ENCODE results near the gene GID8.

Gene GID8

DNA sequence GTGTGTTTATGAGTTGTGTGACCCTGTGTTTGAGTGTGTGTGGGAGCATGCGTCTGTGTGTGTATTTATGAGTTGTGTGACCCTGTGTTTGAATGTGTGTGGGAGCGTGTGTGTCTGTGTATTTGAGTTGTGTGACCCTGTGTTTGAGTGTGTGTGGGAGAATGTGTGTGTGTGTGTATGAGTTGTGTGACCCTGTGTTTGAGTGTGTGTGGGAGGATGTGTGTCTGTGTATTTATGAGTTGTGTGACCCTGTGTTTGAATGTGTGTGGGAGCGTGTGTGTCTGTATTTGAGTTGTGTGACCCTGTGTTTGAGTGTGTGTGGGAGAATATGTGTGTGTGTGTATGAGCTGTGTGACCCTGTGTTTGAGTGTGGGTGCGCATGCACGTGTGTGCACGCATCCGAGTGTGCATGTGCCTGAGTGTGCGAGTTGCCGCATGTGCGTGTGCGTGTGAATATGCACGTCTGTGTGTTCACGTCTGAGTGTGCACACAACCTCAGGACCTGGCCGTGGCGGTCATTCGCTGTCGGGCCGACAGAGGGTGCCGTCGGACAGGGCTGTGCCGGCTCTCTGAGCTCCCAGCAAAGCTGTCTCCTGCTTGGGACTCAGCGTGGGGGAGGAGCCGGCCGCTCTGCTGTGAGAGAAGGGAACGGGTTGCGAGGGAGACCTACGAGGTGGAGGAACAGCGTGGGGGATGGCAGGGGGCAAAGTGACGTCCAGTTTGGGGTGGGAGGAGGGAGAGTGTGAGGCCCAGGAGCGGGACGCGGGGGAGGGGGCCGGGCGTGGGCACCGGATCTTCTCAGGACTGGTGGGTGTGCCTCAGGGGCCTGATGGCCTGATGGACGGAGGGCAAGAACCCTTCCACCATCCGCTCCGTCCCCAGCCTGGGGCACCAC is 34.2 kb downstream of the GID8 start:
- H3K27me3 ChIP-seq (ENCODE audit: control insufficient read depth, insufficient read depth, low read length), result peaks cover 6% of the 10 kb centered on the region; the same call in 1 of the 2 replicates
- no CpG with 5 or more reads among the region's 38 CpGs for WGBS (ENCODE audit: insufficient coverage, insufficient read length)
- H3K36me3 ChIP-seq (ENCODE audit: control insufficient read depth, insufficient read depth, low read length), result no peaks in the 10 kb centered on the region; the same call in 1 of the 2 replicates
- no peak overlapping the region for H3K27ac ChIP-seq (ENCODE audit: low read length)
- DNase-seq (ENCODE audit: low read depth, low spot score), result peak; percentile 81
- H3K4me1 ChIP-seq (ENCODE audit: control insufficient read depth, insufficient read depth, low read length), result peaks cover 3% of the 10 kb centered on the region
- no peaks in the 10 kb centered on the region for H3K9me3 ChIP-seq (ENCODE audit: control insufficient read depth, insufficient read depth, low read length)
- peak overlapping the region; percentile 5; the same call in 1 of the 2 replicates for H3K4me3 ChIP-seq (ENCODE audit: low read length)

DNA sequence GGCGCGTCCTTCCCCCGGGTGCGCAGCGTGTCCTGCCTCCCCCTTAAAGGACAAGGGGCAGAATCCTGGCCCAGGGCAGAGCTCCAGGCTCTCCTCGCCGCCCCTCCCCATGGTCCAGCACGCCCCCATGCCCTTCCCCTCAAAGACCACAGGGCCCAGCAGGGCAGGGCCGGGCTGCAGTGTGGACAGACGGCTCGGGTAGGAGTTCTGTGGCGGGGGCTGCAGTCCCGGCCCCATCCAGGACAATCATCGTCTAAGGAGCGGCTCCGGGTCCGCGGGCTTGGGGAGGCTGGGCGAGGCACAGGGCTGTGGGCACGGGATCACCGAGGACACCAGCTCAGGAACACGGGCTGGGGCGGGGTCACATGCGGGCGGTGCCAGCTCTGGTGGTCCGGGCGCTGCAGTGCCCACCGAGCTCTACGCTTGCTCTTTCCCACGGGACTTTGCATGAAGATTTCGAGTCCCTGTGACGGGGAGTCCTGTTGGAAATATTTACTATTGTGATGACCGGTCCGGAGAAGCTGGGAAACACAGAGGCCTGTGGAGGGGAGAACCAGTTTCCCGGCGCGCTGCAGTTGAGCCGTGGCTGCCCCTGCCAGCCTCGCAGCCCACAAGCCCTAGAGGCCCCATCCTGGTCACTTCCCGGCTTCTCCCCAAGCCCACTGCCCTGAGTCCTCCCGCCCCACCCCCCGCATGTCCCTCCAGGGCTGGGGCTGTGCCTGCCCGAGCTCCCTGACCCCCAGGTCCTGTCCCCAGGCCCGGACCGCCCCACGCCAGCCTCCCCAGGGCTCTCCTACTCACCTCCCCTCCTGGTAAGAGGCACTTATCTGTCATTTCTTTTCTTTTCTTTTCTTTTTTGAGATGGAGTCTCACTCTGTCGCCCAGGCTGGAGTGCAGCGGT is 35.1 kb downstream of the GID8 start:
- H3K36me3 ChIP-seq (ENCODE audit: control insufficient read depth, insufficient read depth, low read length), result no peaks in the 10 kb centered on the region
- H3K27ac ChIP-seq (ENCODE audit: low read length), result no peak overlapping the region
- no peaks in the 10 kb centered on the region for H3K9me3 ChIP-seq (ENCODE audit: control insufficient read depth, insufficient read depth, low read length)
- peaks cover 6% of the 10 kb centered on the region; the same call in 1 of the 2 replicates for H3K27me3 ChIP-seq (ENCODE audit: control insufficient read depth, insufficient read depth, low read length)
- no CpG with 5 or more reads among the region's 48 CpGs for WGBS (ENCODE audit: insufficient coverage, insufficient read length)
- DNase-seq (ENCODE audit: low read depth, low spot score), result no peak
- peak overlapping the region; percentile 5; the same call in 1 of the 2 replicates for H3K4me3 ChIP-seq (ENCODE audit: low read length)
- peaks cover 3% of the 10 kb centered on the region for H3K4me1 ChIP-seq (ENCODE audit: control insufficient read depth, insufficient read depth, low read length)

DNA sequence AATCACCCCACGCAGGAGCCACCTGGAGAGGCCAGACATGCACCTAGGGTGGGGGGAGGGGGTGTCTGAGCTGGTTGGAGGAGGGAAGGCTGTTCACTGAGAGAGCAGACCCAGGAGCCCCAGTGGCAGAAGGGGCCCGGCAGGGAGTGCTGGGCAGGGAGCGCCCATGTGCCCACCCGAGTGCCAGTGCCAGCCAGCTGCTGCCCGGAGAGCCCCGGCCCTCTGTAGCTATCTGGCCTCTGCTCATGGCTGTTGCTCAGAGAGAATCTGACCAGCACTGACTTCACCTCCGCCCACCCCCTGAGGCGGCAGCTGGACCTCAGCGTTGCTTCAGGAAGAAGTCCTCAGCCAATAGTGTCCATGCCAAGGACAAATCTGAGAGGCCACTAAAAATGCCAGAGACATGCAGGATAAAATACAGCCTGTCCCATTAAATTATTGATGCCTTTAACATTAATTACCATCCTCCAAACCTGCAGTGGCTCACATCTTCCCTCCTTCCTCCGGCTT is 37.4 kb downstream of the GID8 start:
- no peak for DNase-seq (ENCODE audit: low read depth, low spot score)

DNA sequence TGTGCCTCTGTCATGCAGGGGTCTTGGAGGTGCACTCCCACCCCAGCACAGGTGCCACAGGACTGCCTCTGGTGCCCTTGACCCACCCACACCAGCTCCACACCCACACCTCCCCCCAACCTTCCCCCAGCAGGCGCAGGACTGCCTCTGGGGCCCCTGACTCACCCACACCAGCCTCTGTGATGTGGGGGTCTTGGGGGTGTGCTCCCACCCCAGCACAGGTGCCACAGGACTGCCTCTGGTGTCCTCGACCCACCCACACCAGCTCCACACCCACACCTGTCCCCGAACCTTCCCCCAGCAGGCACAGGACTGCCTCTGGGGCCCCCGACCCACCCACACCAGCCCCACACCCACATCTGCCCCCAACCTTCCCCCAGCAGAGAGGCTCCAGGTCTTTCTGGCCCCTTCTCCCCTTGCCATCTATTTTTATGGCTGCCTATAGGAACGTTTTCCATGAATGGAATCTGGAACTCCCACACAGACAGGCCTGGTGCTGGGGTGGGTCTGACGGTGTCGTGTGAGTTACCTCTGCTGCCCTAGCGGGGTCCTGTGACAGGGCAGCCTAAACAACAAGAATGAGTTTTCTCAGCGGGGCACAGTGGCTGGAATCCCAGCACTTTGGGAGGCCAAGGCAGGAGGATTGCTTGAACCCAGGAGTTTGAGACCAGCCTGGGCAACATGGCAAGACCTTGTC is 38.0 kb downstream of the GID8 start:
- Histone ChIP-seq H3K27ac (ENCODE audit: low read length) (no peak overlapping the region), H3K27me3 (ENCODE audit: control insufficient read depth, insufficient read depth, low read length) (peaks cover 6% of the 10 kb centered on the region; the same call in 1 of the 2 replicates), H3K4me1 (ENCODE audit: control insufficient read depth, insufficient read depth, low read length) (peaks cover 8% of the 10 kb centered on the region), H3K9me3 (ENCODE audit: control insufficient read depth, insufficient read depth, low read length) (no peaks in the 10 kb centered on the region), H3K4me3 (ENCODE audit: low read length) (no peak overlapping the region), H3K36me3 (ENCODE audit: control insufficient read depth, insufficient read depth, low read length) (no peaks in the 10 kb centered on the region)
- DNase-seq (ENCODE audit: low read depth, low spot score), result no peak
- no CpG with 5 or more reads among the region's 9 CpGs for WGBS (ENCODE audit: insufficient coverage, insufficient read length)

More for the DNA sequence above, 37.4 kb downstream of the GID8 start:
- no peak overlapping the region for H3K27ac ChIP-seq (ENCODE audit: low read length)
- WGBS (ENCODE audit: insufficient coverage, insufficient read length), result no CpG with 5 or more reads among the region's 10 CpGs
- H3K36me3 ChIP-seq (ENCODE audit: control insufficient read depth, insufficient read depth, low read length), result no peaks in the 10 kb centered on the region
- no peaks in the 10 kb centered on the region for H3K9me3 ChIP-seq (ENCODE audit: control insufficient read depth, insufficient read depth, low read length)
- peaks cover 8% of the 10 kb centered on the region for H3K4me1 ChIP-seq (ENCODE audit: control insufficient read depth, insufficient read depth, low read length)
- H3K27me3 ChIP-seq (ENCODE audit: control insufficient read depth, insufficient read depth, low read length), result peaks cover 6% of the 10 kb centered on the region; the same call in 1 of the 2 replicates
- H3K4me3 ChIP-seq (ENCODE audit: low read length), result no peak overlapping the region

DNA sequence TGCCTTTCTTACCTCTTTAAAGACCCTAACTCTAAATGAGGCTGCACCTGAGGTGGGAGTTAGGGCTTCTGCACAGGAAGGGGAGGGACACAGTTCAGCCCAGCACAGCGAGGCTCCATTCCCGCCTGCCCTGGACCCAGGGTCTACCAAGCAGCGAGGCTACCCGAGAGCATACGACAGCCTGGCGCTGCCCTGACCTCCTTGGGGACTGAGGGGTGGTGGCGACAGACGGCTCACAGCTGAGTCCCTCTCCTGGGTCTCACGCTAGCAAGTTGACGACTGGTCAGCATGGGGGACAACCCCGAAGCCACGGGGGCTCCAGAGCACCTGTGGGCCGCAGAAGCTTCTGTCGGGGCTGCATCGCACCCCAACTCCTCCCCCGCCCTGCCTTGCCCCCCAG is 38.9 kb downstream of the GID8 start:
- no peak for DNase-seq (ENCODE audit: low read depth, low spot score)
- H3K9me3 ChIP-seq (ENCODE audit: control insufficient read depth, insufficient read depth, low read length), result no peaks in the 10 kb centered on the region
- no peak overlapping the region for H3K4me3 ChIP-seq (ENCODE audit: low read length)
- H3K27me3 ChIP-seq (ENCODE audit: control insufficient read depth, insufficient read depth, low read length), result peaks cover 6% of the 10 kb centered on the region; the same call in 1 of the 2 replicates
- WGBS (ENCODE audit: insufficient coverage, insufficient read length), result no CpG with 5 or more reads among the region's 16 CpGs
- H3K27ac ChIP-seq (ENCODE audit: low read length), result no peak overlapping the region
- H3K4me1 ChIP-seq (ENCODE audit: control insufficient read depth, insufficient read depth, low read length), result peaks cover 8% of the 10 kb centered on the region
- no peaks in the 10 kb centered on the region for H3K36me3 ChIP-seq (ENCODE audit: control insufficient read depth, insufficient read depth, low read length)

DNA sequence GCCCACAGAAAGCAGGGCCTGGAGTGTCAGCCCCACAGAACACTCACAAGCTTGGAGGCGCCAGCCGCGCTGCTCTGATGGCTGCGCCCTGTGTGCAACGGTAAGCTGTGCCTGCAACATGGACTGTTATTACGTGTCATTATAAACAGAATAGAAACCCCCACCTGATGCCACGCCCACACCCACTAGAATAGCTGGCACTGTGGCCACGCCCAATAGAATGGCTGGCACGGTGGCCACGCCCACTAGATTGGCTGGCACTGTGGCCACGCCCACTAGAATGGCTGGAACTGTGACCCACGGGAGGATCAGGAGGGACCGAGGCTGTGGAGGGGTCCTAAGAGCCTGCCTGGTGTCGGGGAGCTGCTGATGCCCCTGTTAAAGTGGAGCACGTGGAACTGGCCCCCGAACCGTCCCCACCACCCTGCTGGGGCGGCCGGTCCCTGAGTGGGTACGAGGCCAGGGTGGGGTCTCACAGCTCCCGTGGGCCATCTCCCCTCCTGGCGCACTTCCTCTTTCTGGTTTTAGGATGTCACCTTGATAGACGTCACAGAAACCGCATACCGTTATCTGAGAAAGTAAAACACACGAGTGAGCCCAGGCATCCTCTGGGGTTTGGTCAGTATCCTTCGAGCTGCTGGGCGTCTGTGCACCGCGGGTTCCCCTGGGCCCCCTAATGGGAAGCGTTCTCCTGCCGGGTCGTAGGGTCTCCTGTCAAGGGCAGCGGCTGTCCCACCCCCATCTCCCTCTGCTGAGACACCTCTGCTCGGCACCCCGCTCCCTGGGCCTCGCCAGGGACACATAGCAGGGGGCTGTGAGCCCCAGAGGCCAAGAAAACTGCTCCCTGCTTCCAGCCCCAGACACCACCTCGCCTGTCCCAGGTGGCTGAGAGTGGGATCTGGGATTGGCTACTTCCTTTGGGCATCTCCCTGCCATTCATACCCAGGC is 39.9 kb downstream of the GID8 start:
- DNase-seq (ENCODE audit: low read depth, low spot score), result no peak
- no CpG with 5 or more reads among the region's 38 CpGs for WGBS (ENCODE audit: insufficient coverage, insufficient read length)
- Histone ChIP-seq H3K27me3 (ENCODE audit: control insufficient read depth, insufficient read depth, low read length) (peaks cover 6% of the 10 kb centered on the region; the same call in 1 of the 2 replicates), H3K36me3 (ENCODE audit: control insufficient read depth, insufficient read depth, low read length) (no peaks in the 10 kb centered on the region), H3K27ac (ENCODE audit: low read length) (no peak overlapping the region), H3K9me3 (ENCODE audit: control insufficient read depth, insufficient read depth, low read length) (no peaks in the 10 kb centered on the region), H3K4me3 (ENCODE audit: low read length) (no peak overlapping the region), H3K4me1 (ENCODE audit: control insufficient read depth, insufficient read depth, low read length) (peaks cover 8% of the 10 kb centered on the region)

DNA sequence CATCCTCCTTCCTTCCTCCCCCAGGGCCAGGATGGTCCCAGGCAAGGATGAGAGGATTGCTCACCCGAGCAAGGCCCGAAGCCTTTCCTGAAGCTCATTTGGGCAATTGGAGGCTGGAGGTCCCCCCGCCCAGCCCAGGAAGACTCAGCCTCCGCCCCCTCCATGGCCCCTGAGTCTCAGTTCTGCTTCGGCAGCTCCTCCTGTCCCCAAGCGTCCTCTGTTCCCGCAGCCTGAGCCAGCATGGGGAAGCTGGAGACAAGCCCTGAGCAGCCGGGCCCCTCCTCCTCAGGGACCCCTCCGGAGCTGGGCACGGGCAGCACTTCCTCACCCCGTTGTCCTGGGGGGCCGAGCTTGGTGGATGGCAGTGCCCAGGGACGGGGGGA is 40.6 kb downstream of the GID8 start:
- Histone ChIP-seq H3K27ac (ENCODE audit: low read length) (no peak overlapping the region), H3K27me3 (ENCODE audit: control insufficient read depth, insufficient read depth, low read length) (no peaks in the 10 kb centered on the region), H3K4me1 (ENCODE audit: control insufficient read depth, insufficient read depth, low read length) (peaks cover 8% of the 10 kb centered on the region), H3K9me3 (ENCODE audit: control insufficient read depth, insufficient read depth, low read length) (no peaks in the 10 kb centered on the region), H3K36me3 (ENCODE audit: control insufficient read depth, insufficient read depth, low read length) (no peaks in the 10 kb centered on the region), H3K4me3 (ENCODE audit: low read length) (no peak overlapping the region)
- DNase-seq (ENCODE audit: low read depth, low spot score), result no peak
- no CpG with 5 or more reads among the region's 13 CpGs for WGBS (ENCODE audit: insufficient coverage, insufficient read length)

DNA sequence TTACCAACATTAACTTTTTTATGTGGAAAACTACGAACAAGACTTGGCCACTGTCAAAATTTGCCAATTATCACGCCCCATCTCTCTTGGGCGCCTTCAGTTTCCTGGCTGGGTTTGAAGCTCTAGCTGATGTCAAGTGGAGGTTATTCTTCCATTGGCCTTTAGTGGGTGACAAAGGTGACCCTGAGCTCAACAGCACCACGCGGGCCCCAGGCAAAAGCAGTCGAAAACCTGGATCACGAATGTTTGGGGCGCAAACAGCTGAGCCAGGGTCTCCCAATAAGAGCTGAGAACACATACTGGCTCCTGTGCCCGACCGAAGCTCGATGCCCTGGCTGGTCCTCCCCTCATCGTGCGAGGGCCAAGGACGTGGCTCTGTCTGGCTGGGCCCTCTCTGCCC is 41.4 kb downstream of the GID8 start:
- H3K27ac ChIP-seq (ENCODE audit: low read length), result no peak overlapping the region
- no CpG with 5 or more reads among the region's 14 CpGs for whole genome bisulfite sequencing (ENCODE audit: insufficient coverage, insufficient read length)
- no peaks in the 10 kb centered on the region for H3K36me3 ChIP-seq (ENCODE audit: control insufficient read depth, insufficient read depth, low read length)
- DNase-seq (ENCODE audit: low read depth, low spot score), result no peak
- peaks cover 6% of the 10 kb centered on the region for H3K4me1 ChIP-seq (ENCODE audit: control insufficient read depth, insufficient read depth, low read length)
- H3K27me3 ChIP-seq (ENCODE audit: control insufficient read depth, insufficient read depth, low read length), result no peaks in the 10 kb centered on the region
- no peak overlapping the region for H3K4me3 ChIP-seq (ENCODE audit: low read length)
- H3K9me3 ChIP-seq (ENCODE audit: control insufficient read depth, insufficient read depth, low read length), result no peaks in the 10 kb centered on the region

DNA sequence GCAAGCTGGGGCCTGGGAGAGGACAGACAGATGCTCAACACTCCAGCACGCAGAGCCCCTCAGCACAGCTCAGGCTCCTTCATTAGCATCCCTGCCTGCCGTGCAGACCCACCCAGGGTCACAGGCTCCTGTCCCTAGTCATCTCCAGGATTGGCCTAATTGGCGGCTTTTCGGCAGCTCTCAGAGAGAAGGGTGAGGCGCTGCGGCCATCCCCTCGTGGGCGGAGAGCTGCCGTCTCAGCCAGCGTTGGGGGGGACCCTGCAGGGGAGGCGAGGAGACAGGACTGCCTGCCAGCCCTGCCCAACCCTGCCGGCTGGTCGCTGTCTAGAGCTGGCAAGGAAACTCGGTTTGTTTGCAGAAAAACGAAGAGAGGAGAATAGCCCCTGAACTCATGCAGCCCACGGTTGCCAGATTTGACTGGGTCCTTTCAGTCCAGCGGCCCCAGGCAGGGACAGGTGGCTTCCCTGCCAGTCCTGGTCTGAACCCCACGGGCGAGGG is 42.0 kb downstream of the GID8 start:
- Histone ChIP-seq H3K4me3 (ENCODE audit: low read length) (no peak overlapping the region), H3K4me1 (ENCODE audit: control insufficient read depth, insufficient read depth, low read length) (0 out of 2 replicates have a peak, but pooled peaks cover 5% of the 10 kb centered on the region), H3K27me3 (ENCODE audit: control insufficient read depth, insufficient read depth, low read length) (no peaks in the 10 kb centered on the region), H3K27ac (ENCODE audit: low read length) (no peak overlapping the region), H3K9me3 (ENCODE audit: control insufficient read depth, insufficient read depth, low read length) (no peaks in the 10 kb centered on the region), H3K36me3 (ENCODE audit: control insufficient read depth, insufficient read depth, low read length) (no peaks in the 10 kb centered on the region)
- DNase-seq (ENCODE audit: low read depth, low spot score), result no peak
- WGBS (ENCODE audit: insufficient coverage, insufficient read length), result no CpG with 5 or more reads among the region's 19 CpGs

Data from iPS DF 6.9 (cell line).